HG03575 (cell line): ENCODE results near the gene CEP128.

Experiments
- ATAC-seq: cut with Tn5 transposase; IDR thresholded peaks from one replicate; pipeline ENCODE4 v1.9.1; 2021; ENCODE audit not compliant: unreplicated experiment, insufficient number of reproducible peaks, low FRiP score; ENCODE audit errors: extremely low read depth

The CEP128 gene

GRCh38 chr14:80714474-80714873 is 227.1 kb downstream of the CEP128 start:
- no peak for ATAC-seq

GRCh38 chr14:80713076-80713850 is 228.3 kb downstream of the CEP128 start:
- ATAC-seq: no peak

- no peak for ATAC-seq
Observed at GRCh38 chr14:80705241-80705980, 236.1 kb downstream of the CEP128 start.

- no peak for ATAC-seq
Observed at GRCh38 chr14:80700601-80701000, 240.9 kb downstream of the CEP128 start.

- ATAC-seq: no peak
Observed at GRCh38 chr14:80699861-80700260, 241.7 kb downstream of the CEP128 start.

GRCh38 chr14:80698974-80699373 is 242.6 kb downstream of the CEP128 start:
- ATAC-seq: no peak

GRCh38 chr14:80695869-80696268 is 245.7 kb downstream of the CEP128 start:
- peak; percentile 65 for ATAC-seq

- ATAC-seq: no peak
Observed at GRCh38 chr14:80692903-80693302, 248.6 kb downstream of the CEP128 start.

GRCh38 chr14:80681651-80682050 is 259.9 kb downstream of the CEP128 start:
- no peak for ATAC-seq

- ATAC-seq: no peak
Observed at GRCh38 chr14:80679273-80679672, 262.3 kb downstream of the CEP128 start.

GRCh38 chr14:80678436-80678835 is 263.1 kb downstream of the CEP128 start:
- no peak for ATAC-seq

- no peak for ATAC-seq
Observed at GRCh38 chr14:80669426-80669825, 272.1 kb downstream of the CEP128 start.

GRCh38 chr14:80664576-80664975 is 277.0 kb downstream of the CEP128 start:
- ATAC-seq: no peak

GRCh38 chr14:80663541-80663940 is 278.0 kb downstream of the CEP128 start:
- no peak for ATAC-seq

GRCh38 chr14:80659783-80660182 is 281.8 kb downstream of the CEP128 start:
- ATAC-seq: no peak

- ATAC-seq: no peak
Observed at GRCh38 chr14:80658733-80659132, 282.8 kb downstream of the CEP128 start.

GRCh38 chr14:80658155-80658554 is 283.4 kb downstream of the CEP128 start:
- ATAC-seq: no peak

- no peak for ATAC-seq
Observed at GRCh38 chr14:80653956-80654355, 287.6 kb downstream of the CEP128 start.

GRCh38 chr14:80645667-80646413 is 295.7 kb downstream of the CEP128 start:
- no peak for ATAC-seq

- ATAC-seq: no peak
Observed at GRCh38 chr14:80644826-80645225, 296.7 kb downstream of the CEP128 start.
